AG09309 (cell line): ENCODE data around the gene DPP6.
"Not testable (repeated sequence)": the region's sequence is repeated elsewhere in the genome, so short reads cannot be mapped to it uniquely, and the experiment has no call there.

Experiments
- DNase-seq: peaks from one replicate; pipeline ENCODE4 v3.0.0-alpha.2; 2010; ENCODE audit warnings: low read depth
- H3K4me3 ChIP-seq: 2 replicates; pipeline ENCODE4 v1.5.1; 2011; ENCODE audit warnings: mild to moderate bottlenecking, low read depth, low read length, moderate library complexity; ENCODE audit not compliant: control insufficient read depth
- TF ChIP-seq, protein P1 (sequence below): IDR thresholded peaks from 2 replicates; pipeline ENCODE4 v1.5.1; 2011; ENCODE audit warnings: mild to moderate bottlenecking, low read depth, low read length, inconsistent platforms; ENCODE audit not compliant: insufficient read depth, control insufficient read depth; ENCODE audit errors: missing control alignments

Gene DPP6

DNA sequence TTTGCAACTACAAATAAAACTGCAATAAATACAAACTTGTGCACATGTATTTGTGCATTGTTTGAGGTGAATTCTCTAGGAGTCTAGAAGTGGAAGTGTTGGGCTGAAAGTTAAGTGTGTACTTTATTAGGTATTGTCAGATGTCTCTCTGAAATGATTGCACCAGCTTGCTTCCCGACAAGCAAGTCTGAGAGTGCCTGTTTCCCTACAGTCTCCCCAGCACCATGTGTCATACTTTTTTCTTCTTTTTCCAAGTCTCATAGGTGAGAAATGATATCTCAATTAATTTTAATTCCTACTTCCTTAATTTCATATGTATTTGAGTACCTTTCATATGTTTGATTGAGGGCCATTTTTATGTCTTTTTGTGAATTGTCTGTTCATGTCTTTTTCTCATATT is 614.6 kb downstream of the DPP6 start:
- no peak for DNase-seq
- H3K4me3 ChIP-seq = no peak overlapping the region
- TF ChIP-seq, protein P1, sequence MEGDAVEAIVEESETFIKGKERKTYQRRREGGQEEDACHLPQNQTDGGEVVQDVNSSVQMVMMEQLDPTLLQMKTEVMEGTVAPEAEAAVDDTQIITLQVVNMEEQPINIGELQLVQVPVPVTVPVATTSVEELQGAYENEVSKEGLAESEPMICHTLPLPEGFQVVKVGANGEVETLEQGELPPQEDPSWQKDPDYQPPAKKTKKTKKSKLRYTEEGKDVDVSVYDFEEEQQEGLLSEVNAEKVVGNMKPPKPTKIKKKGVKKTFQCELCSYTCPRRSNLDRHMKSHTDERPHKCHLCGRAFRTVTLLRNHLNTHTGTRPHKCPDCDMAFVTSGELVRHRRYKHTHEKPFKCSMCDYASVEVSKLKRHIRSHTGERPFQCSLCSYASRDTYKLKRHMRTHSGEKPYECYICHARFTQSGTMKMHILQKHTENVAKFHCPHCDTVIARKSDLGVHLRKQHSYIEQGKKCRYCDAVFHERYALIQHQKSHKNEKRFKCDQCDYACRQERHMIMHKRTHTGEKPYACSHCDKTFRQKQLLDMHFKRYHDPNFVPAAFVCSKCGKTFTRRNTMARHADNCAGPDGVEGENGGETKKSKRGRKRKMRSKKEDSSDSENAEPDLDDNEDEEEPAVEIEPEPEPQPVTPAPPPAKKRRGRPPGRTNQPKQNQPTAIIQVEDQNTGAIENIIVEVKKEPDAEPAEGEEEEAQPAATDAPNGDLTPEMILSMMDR = no peak

DNA sequence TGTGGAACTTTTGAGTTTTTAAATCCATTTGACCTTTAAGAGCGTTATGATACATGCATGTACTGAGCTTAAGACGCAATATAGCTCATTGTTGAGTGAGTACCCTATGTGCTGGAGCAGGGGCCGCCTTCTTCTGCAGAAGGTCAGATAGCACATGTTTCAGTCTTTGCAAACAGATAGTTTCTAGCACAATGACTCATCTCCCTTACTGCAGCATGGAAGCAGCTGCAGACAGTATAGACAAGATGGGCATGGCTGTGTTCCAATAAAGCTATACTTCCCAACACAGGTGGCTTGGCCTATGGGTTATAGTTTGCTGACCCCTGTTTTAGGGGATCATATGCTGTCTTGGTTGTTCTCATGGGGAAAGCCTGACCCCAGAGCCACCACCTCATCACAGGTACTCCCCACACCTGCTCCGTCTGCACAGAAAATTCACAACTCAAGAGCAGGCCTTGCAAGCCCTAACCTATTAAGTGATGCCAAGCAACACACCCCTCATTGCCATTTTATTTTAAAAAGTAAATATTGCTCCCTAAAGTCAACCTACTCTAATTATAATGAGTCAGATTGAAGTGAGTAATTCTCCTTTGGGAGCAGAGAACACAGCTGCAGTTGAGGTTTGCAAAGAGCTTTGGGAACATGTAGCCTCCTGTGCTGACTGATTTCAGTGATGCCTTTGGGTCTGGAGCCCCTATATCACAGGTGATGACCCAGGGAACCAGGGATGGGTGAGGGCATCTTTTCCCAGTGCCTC is 620.6 kb downstream of the DPP6 start:
- TF ChIP-seq, protein P1 = no peak
- DNase-seq = no peak
- H3K4me3 ChIP-seq = no peak overlapping the region

DNA sequence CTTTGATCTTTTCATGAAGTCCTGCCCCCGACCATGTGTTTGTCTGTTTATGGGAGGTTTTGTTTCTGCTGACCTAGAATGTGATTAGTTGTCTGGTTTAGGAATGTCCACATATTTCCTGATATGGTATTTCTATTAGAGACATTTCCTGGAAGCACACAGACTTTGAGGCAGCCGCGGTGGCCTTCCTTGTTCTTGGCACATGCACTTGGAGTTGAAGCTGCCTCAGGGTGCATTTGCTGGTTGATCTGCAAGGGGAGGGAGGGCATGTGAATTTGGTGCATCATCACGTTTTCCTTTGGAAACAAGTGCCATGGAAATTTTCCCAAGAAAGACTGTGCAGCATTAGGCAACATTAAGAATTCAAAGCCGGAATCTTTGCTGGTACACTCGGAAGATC is 622.0 kb downstream of the DPP6 start:
- no peak overlapping the region for H3K4me3 ChIP-seq
- DNase-seq = no peak
- TF ChIP-seq, protein P1 = no peak

DNA sequence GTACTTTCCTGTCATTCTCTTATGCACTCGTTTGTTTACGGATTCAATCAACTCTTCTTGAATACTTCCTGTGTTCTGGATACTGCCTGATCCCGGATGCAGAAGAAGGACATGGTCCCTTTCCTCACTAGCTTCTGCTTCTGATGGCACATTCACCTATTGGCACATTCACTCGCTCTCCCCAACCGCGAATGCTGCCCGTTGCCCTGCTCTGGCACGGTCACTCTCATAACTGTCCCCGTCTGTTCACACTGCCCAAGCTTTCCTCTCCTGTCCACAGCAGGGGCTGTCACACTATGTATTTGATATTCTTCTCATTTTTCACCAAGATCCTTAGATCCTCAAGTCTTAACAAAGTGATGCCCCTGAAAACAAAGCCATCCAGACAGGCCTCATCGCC is 623.4 kb downstream of the DPP6 start:
- no peak for DNase-seq
- no peak overlapping the region for H3K4me3 ChIP-seq
- TF ChIP-seq, protein P1 = no peak

DNA sequence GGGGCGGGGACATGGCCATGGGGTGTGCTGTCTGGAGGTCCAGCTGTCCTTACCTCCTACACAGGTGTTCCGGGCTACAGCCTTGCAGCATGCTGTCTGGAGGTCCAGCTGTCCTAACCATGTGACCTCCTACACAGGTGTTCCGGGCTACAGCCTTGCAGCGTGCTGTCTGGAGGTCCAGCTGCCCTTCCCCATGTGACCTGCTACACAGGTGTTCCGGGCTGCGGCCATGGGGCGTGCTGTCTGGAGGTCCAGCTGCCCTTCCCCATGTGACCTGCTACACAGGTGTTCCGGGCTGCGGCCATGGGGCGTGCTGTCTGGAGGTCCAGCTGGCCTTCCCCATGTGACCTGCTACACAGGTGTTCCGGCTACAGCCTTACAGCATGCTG is 623.8 kb downstream of the DPP6 start:
- not testable (repeated sequence) for H3K4me3 ChIP-seq, DNase-seq

DNA sequence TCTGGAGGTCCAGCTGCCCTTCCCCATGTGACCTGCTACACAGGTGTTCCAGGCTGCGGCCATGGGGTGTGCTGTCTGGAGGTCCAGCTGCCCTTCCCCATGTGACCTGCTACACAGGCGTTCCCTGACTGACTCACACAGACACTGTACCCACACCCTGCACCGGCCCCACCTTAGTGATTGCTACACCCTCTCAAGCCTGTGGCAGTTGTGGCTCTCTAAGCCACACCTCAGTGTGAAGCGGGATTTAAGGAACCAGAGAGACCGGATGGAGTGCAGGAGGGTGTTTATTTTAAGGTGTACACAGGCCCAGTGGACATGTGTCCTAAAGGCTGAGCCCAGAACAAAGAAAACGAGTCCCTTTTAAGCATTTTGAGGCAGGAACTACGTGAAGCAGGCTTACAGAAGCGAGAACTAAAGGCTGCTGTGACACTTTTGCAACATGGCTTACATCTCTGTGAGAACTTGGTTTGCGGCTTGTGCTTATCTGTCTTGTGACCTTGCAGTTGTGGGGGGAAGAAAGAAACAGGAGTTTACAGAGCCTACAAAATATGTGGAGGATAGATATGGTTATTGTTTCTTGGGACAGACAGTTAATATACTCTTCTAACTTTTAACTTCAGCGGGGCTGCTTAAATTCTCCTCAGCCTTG is 624.4 kb downstream of the DPP6 start:
- no peak for DNase-seq
- TF ChIP-seq, protein P1 = no peak
- H3K4me3 ChIP-seq = no peak overlapping the region

DNA sequence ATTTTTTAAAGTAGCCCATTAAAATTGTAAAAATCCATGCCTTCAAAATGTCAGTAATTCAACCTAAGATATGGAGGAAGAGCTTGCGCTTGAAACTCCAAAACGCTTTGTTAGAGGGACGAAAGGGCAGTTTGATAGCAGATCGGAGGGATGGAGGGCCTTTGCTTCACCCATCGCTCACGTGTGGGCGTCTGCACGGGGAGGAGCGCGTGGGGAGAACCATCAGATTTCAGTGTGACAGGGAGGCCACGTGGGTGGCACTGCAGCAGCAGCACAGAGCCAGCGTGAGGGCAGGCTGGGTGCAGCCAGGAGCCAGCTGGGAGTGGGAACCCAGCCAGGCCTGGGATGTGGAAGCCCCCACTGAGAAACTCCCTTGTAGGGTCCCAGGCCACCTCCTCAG is 625.3 kb downstream of the DPP6 start:
- TF ChIP-seq, protein P1 = no peak
- H3K4me3 ChIP-seq = no peak overlapping the region
- no peak for DNase-seq

DNA sequence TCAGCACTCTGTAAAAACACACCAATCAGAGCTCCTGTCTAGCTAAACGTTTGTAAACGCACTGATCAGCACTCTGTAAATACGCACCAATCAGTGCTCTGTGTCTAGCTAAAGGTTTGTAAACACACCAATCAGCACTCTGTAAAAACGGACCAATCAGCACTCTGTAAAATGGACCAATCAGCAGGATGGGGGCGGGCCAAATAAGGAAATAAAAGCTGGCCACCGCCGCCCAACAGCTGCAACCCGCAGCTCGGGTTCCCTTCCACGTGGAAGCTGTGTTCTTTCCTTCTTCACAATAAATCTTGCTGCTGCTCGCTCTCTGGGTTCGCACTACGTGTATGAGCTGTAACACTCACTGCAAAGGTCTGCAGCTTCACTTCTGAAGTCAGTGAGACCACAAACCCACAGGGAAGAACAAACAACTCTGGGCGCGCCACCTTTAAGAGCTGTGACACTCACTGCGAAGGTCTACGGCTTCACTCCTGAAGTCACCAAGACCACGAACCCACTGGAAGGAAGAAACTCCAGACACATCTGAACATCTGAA is 625.9 kb downstream of the DPP6 start:
- not testable (repeated sequence) for DNase-seq, H3K4me3 ChIP-seq
